Measurements from ENCODE around the gene CTNNA2. TPM values are rescaled to one million over a fixed set of nuclear protein-coding genes. Genes with fewer than 3 reads are reported as not detected.

The CTNNA2 gene
- total RNA-seq, 1 donor from 2014 or later, result 2.9 TPM

DNA sequence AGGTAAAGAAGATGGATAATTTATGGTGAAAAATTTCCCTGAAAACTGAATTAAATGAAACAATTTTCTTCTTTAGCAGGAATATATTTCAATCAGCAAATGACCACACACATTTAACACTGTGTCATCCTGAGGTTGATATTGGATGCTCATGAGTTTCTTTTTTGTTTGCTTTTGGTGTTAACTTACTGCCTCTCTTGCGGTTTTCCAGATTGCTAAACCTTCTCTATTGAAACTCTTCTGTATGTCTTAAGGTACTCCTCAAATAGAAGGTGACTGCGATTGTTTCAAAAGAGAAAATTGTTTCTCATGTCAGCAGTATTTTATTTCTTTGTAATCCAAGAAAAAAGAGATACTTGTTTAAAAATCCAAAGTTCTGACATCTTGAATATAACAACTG, 692.6 kb downstream of the CTNNA2 start:
- peaks cover 13% of the 10 kb centered on the region for H3K9me3 Mint-ChIP-seq
- no peak overlapping the region for H3K27ac Mint-ChIP-seq (ENCODE audit: unreplicated experiment)
- DNase-seq (ENCODE audit: low read depth, low spot score), result no peak
- H3K36me3 Mint-ChIP-seq (ENCODE audit: low read depth), result peaks cover 6% of the 10 kb centered on the region
- peaks cover 15% of the 10 kb centered on the region for H3K27me3 Mint-ChIP-seq (ENCODE audit: low read depth)
- H3K4me1 Mint-ChIP-seq, result no peaks in the 10 kb centered on the region
- TF ChIP-seq, protein P1, sequence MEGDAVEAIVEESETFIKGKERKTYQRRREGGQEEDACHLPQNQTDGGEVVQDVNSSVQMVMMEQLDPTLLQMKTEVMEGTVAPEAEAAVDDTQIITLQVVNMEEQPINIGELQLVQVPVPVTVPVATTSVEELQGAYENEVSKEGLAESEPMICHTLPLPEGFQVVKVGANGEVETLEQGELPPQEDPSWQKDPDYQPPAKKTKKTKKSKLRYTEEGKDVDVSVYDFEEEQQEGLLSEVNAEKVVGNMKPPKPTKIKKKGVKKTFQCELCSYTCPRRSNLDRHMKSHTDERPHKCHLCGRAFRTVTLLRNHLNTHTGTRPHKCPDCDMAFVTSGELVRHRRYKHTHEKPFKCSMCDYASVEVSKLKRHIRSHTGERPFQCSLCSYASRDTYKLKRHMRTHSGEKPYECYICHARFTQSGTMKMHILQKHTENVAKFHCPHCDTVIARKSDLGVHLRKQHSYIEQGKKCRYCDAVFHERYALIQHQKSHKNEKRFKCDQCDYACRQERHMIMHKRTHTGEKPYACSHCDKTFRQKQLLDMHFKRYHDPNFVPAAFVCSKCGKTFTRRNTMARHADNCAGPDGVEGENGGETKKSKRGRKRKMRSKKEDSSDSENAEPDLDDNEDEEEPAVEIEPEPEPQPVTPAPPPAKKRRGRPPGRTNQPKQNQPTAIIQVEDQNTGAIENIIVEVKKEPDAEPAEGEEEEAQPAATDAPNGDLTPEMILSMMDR (conservative IDR thresholded peaks at IDR 0.05), result no peak
- no peak overlapping the region for H3K4me3 Mint-ChIP-seq

DNA sequence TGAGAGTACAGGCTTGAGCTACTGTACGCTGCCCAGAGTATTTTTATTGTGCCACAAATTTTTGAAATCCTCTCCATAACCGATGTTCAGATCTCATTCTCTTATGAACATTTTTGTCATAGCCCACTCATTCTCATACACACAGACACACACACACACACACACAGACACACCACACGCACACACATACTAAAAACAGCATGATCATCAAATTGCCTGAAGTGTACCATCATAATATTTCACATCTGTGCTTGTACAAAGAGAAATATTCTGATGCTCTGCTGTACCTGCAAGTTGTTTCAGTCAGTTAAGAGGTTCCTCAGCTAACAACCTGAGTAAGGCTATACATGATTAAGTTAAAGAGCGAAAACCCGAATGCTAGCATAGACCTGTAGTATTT, 696.6 kb downstream of the CTNNA2 start:
- peaks cover 22% of the 10 kb centered on the region for H3K27me3 Mint-ChIP-seq (ENCODE audit: low read depth)
- TF ChIP-seq, protein P1 (conservative IDR thresholded peaks at IDR 0.05), result no peak

DNA sequence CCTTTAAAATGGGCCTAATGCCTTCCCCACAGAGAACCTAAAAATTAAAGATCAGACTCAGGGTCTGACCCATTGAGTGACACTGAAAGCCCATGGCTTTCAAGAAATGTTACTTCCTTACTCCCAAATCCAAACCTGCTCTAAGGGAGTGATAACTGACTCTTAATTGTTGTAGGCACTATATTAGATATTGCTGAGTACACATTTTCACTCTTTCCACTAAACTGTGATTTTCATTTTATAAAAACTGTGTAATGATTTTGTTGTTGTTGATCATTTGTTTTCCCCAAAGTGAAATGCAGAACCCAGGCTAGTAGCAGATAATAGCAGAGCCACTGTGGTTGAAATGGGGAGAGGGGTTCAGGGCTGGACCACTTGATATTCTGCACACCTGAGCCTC, 704.6 kb downstream of the CTNNA2 start:
- H3K27ac Mint-ChIP-seq (ENCODE audit: unreplicated experiment), result no peak overlapping the region
- H3K4me3 Mint-ChIP-seq, result no peak overlapping the region
- no peaks in the 10 kb centered on the region for H3K4me1 Mint-ChIP-seq
- peaks cover 7% of the 10 kb centered on the region for H3K27me3 Mint-ChIP-seq (ENCODE audit: low read depth)
- peaks cover 2% of the 10 kb centered on the region for H3K9me3 Mint-ChIP-seq
- no peak for DNase-seq (ENCODE audit: low read depth, low spot score)
- no peaks in the 10 kb centered on the region for H3K36me3 Mint-ChIP-seq (ENCODE audit: low read depth)
- TF ChIP-seq, protein P1 (conservative IDR thresholded peaks at IDR 0.05), result no peak

More for the DNA sequence above, 696.6 kb downstream of the CTNNA2 start:
- H3K4me1 Mint-ChIP-seq, result no peaks in the 10 kb centered on the region
- peaks cover 5% of the 10 kb centered on the region for H3K9me3 Mint-ChIP-seq
- no peak for DNase-seq (ENCODE audit: low read depth, low spot score)
- no peak overlapping the region for H3K27ac Mint-ChIP-seq (ENCODE audit: unreplicated experiment)
- no peak overlapping the region for H3K4me3 Mint-ChIP-seq
- no peaks in the 10 kb centered on the region for H3K36me3 Mint-ChIP-seq (ENCODE audit: low read depth)

DNA sequence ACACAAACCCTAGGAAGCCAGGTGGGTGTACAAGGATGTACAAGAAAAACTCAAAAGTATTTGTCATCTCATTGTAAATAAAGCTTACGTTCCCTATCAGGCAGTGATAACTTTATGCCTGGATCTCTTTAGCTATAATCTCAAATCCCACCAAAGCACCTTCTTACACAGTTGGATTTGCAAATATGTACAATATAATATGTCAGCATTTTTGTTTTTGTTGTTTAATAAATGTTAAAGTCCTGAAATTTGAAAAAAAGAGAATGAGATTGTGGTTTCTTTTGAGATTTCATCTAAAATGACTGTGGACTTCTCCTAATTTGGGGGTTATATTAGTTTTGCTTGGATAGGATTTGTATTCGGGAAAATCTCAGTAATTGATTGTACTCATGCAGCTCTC, 709.8 kb downstream of the CTNNA2 start:
- Mint-ChIP-seq H3K27ac (ENCODE audit: unreplicated experiment) (no peak overlapping the region), H3K36me3 (ENCODE audit: low read depth) (no peaks in the 10 kb centered on the region), H3K9me3 (no peaks in the 10 kb centered on the region), H3K27me3 (ENCODE audit: low read depth) (no peaks in the 10 kb centered on the region), H3K4me3 (no peak overlapping the region), H3K4me1 (no peaks in the 10 kb centered on the region)
- TF ChIP-seq, protein P1 (conservative IDR thresholded peaks at IDR 0.05), result no peak
- no peak for DNase-seq (ENCODE audit: low read depth, low spot score)

DNA sequence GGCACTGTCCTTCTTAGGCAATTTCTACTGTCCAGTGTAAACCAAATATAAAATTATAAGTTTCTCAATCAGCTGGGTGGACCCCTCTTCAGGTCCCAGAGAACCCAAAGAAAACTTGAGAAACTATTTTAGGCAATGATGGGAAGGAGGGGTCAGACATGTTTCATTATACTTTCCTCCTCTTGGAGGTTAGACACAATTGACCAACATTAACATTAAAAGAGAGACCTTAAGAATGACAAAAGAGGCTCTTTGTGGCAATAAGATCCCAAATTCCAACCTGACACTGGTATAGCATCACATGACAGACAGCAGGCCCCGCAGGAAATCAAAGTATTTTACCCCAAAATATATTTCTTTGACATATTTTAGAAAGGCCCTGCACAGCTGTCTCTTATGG, 718.6 kb downstream of the CTNNA2 start:
- Mint-ChIP-seq H3K27me3 (ENCODE audit: low read depth) (no peaks in the 10 kb centered on the region), H3K9me3 (peaks cover 5% of the 10 kb centered on the region), H3K4me1 (no peaks in the 10 kb centered on the region), H3K4me3 (no peak overlapping the region), H3K36me3 (ENCODE audit: low read depth) (no peaks in the 10 kb centered on the region), H3K27ac (ENCODE audit: unreplicated experiment) (no peak overlapping the region)
- no peak for DNase-seq (ENCODE audit: low read depth, low spot score)
- TF ChIP-seq, protein P1 (conservative IDR thresholded peaks at IDR 0.05), result no peak

DNA sequence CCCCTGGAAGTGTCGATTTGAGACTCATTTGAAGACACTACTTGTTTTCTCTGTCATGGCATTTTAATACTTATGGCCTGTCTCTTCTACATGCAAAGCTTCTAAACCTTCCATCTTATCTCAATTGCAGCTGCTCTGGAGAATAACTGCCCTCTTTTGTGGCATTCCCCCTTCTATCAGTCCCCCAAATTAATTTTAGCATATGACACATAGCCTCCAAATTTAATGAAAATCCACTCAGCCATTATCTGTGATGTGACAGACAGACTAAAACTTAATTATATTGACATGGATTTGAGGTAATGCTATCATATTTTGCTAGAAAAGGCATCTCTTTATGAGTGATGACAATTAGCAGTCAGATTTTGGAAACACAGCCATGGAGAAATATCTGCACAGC, 720.5 kb downstream of the CTNNA2 start:
- H3K9me3 Mint-ChIP-seq, result peaks cover 5% of the 10 kb centered on the region
- H3K4me1 Mint-ChIP-seq, result no peaks in the 10 kb centered on the region
- H3K27ac Mint-ChIP-seq (ENCODE audit: unreplicated experiment), result no peak overlapping the region
- DNase-seq (ENCODE audit: low read depth, low spot score), result no peak
- TF ChIP-seq, protein P1 (conservative IDR thresholded peaks at IDR 0.05), result no peak
- no peaks in the 10 kb centered on the region for H3K36me3 Mint-ChIP-seq (ENCODE audit: low read depth)
- H3K27me3 Mint-ChIP-seq (ENCODE audit: low read depth), result no peaks in the 10 kb centered on the region
- H3K4me3 Mint-ChIP-seq, result no peak overlapping the region
